GM18507 (cell line): ENCODE measurements around the gene NLK.
"Not testable (repeated sequence)": the region's sequence is repeated elsewhere in the genome, so short reads cannot be mapped to it uniquely, and the experiment has no call there.

Source experiments
- DNase-seq: peaks from one replicate; pipeline ENCODE4 v3.0.0; 2011; ENCODE audit warnings: low read depth; ENCODE audit not compliant: insufficient read length; ENCODE audit errors: extremely low spot score
- FAIRE-seq: peaks from 2 replicates; lab custom pipeline; 2011; peaks lifted over from hg19 to GRCh38; lab: Jason Lieb, UNC

NLK gene

DNA sequence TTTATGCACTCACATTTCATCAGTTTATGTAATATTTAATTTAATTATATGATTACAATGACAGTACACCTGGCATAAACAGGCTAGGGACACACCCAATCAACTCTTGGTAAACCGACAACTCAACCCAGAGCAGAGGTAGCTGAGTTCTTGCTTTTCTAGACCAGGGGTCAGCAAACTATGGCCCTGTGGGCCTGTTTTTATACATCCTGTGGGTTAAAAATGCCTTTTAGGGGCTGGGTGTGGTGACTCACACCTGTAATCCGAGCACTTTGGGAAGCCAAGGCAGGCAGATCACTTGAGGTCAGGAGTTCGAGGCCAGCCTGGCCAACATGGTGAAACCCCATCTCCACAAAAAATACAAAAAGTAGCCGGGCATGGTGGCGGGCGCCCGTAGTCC is 177.3 kb downstream of the NLK start:
- no peak for FAIRE-seq

DNA sequence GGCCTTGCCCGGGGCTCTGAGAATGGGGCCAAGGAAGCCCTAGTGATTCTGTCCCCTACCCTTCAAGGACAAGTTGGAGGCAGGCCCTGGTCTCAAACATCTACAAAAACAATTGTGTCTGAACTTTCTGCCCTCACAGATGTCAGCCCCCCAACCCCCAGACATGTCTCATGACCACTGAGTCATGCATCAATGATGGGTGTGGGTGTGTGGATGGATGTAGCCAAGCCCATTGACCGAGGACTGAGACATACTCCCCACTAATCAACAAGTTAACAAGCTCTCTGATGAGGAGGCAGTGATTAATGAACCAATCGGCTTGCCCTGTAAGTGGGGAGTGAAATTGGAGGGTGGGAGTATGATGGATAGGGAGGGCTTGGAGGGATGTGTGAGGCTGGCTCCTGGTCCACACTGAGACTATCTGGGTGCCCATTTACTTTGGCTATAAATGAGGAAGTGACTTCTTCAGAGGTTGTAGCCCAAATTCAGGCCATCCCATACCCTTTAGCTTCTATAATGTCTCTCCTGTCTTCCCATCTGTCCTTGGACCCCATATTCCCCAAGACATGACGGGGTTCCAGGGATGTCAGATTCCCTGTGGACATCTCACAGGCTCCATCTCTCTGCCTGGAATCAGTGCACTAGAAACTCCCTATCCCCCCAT is 179.4 kb downstream of the NLK start:
- FAIRE-seq (no peak), DNase-seq (no peak)

More for the DNA sequence above, 177.3 kb downstream of the NLK start:
- no peak for DNase-seq

DNA sequence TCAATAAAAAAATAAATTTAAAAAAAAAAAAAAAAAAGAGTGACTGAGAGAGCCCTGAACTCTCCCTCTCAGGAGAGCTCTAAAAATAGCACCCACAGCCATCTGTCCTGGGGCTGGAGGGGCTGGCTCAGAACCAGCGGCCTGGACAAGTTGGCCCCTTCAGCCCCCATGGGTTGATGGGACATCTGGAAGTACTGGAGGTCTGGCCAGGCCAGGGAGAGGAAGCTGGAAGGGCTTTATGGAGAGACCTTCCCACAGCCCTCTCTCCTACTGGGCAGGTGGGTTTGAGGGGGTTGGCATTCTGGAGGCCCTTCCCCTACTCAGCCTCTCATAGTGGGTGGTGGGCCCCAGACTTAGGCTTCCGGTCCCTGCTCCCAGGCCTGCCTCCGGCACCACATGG is 182.8 kb downstream of the NLK start:
- DNase-seq (no peak), FAIRE-seq (no peak)

DNA sequence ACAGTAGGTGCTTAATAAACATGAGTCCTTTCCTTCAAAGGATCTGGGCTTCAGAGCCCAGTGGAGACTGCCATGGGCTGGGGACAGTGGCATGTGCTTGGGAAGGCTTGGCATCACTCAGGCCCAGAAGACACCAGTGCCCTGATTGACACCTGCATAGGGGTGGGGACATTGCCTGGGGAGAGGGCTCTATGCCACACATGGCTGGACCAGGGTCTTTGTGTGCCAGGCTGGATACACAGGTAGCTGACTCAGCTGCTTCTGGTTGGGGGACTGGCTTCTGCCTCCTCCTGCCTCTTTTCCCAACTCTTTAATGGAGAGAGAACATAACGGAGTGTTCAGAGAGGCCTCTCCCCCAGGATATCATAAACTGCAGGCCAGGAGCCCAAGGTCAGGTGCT is 183.4 kb downstream of the NLK start:
- FAIRE-seq (no peak), DNase-seq (no peak)

DNA sequence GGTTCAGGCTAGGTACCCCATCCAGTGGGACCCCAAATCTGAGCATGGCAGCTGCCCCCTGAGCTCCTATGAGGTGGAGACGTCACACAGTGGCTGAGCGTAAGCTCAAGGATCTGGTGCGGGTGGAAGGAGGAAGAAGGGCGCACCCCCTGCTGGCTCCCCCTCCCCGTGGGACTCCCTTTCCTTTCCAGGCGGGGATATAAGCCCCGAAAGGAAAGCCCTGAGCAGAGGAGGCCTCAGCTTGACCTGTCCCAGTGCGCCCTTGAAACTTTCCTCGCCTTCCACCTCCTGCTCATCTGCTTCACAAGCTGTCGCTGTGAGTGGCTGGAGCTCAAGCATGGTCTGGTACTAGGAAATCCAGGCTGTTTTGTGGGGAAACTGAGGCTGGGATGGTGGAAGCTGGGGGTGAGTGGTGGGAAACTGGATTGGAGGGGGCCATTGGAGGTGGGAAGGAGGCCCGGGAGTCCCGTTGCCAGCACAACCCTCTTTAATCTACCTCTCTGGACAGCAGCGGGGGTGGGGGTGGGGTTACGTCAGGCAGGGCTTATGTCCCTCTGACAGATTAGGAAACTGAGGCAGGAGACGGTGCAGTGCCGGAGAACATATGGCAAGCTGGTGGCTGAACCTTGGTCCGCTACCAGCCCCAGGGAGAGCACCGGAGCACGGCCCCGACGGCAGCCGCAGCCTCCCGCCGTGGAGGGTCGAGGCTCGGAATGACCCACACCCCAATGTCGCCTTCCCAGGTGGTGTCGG is 184.3 kb downstream of the NLK start:
- FAIRE-seq, result no peak
- no peak for DNase-seq

DNA sequence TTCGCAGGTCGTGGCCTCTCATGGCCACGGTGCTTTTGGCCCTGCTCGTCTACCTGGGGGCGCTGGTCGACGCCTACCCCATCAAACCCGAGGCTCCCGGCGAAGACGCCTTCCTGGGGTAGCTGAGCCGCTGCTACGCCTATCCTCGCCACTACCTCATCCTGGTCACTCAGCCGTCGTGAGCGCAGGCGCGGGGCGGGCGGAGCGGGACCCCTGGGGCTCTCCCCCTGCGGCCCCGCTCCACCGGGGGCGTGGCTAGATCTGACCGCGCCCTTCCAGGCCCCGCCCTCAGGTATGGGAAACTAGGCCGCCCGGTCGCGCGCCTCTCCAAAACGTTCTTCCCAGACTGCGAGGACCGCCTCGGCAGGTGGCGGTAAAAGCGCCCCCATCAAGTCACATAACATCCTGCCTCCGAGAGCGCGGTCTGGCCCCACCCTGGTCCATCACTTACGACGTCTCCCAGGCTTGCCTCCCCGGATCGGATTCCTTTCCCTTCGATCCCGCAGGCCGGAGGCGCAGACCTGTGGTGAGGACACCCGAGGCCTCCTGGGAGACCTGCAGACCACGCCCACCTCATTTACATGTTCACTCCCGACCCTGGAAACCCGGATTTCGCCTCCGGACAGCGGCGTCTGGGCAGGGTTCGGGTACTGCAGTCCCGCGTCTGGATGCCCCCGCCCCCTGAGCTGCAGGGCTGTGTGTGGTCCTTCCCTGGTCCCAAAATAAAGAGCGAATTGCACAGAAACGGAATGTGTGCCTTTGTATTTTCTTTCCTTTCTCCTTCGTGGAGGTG is 185.0 kb downstream of the NLK start:
- FAIRE-seq, result no peak

DNA sequence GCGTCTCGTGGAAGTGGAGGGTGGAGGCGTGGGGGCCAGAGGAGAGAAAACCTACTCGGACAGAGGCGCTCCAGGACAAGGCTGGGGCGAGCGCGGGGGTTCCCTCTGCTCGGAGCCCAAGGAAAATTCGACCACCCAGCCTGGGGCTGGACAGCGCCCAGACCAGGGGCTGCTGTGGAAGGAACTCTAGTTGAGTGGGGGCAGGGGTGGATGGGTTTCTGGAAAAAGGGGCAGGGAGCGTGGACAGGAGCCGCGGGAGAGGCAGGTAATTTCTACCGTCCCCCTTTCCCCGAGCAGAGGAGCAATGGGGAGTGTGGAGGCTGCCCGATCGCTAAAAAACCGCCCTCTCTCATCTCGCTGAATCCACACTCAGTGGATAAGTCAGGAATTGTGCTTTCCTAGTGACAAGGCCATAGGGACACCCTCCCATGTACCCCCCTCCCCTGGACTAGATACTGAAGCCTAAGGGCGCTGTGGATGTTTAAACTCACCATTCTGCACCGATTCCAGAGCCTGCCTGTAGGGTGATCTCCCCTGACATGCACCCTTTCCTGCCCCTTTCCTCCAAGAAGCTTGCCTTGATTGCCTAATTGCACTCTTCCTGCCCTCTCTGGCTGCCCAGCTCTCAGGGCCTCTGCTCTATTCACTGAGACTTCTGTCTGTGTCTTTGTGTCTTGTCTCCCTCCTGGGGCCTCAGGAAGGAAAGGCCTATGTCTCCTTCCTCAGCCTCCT is 185.8 kb downstream of the NLK start:
- no peak for FAIRE-seq
- DNase-seq, result no peak

More for the DNA sequence above, 185.0 kb downstream of the NLK start:
- no peak for DNase-seq

DNA sequence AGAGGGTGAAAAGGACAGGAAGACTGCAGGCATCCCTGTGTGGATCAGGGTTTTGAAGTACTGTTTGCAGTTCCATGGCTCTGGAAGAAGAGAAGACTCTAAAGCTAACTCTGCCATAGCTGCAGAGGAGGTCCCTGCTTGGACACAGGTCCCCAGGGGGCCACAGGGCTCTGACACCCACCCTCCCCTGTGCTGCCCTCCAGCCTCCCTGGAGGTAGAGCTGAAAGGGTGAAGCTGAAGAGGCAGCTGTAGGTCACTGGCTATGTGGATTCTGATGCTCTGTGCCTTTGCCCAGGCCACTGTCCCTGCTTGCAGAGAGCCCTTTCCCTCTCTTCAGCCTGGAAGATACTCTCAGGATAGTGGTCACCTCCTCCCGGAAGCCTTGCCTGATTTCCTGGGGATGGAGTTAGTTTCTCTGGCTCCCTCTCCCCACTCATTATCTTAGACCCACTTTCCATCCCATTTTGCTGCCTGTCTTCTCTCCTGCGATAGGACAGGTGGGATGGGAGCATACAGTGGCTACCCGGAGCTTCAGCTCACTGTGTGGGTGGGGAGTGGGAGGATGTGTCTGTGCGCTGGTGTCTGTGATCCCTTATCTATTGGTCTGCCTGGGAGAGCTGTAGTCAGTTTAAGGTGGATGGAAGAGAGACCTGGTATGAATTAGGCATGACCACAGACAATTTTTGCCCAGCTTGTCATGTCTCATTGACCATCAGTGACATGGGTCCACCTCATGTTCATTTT is 186.7 kb downstream of the NLK start:
- FAIRE-seq (no peak), DNase-seq (no peak)

DNA sequence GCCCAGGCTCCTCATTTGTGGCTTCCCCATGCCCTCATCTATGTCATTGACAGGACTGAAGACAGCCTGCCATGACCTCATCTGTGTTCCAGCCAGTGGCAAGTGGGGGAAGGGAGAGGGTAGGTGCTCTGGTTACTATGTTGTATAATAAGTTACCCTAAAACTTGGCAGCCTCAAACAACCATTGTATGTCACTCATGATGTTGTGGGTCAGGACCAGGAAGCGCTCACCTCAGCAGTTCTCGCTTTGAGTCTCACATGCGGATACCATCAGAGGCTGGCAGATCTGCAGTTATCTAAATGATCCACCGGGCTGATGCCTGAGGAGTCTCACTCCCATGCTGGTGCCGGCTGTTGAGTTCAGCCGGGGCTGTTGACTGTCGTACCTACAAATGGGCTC is 187.5 kb downstream of the NLK start:
- no peak for DNase-seq

DNA sequence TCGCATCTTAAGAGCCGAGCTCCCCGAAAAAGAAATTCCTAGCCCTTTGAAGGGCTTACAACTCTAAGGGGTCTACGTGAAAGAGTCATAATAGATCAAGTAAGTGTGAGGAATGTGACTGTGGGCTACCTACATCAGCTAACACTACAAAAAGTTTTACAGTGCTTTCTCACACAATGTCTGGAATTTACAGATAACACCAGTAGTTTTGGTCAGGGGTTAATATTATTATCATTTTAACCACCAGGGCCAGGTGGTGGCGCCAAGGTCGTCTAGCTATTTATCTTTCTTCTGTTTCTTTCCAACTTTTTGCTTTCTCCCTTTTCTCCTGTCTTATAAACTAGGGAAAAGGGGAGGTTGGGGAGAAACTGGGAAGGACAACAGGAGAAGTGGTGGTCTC is 188.1 kb downstream of the NLK start:
- not testable (repeated sequence) for DNase-seq, FAIRE-seq

More for the DNA sequence above, 187.5 kb downstream of the NLK start:
- FAIRE-seq, result no peak

DNA sequence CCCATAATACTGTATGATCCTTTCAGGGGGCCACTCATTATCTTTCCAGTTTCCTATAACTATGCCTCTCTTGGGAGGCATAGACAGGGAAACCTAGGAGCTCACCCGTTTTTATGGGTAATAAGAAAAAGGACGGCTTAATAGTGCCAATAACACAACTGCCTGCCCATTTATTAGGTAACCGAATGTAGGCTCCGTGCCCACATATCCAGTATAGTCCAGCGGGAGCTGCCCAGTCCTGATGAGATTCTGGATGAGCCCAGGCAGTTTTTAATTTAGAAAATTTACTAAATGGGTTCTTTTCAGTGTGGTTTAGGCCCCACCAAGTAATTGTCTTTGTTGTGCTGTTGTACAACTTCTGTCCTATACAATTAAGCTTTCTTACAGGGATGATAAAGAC is 189.1 kb downstream of the NLK start:
- FAIRE-seq, DNase-seq: not testable (repeated sequence)

DNA sequence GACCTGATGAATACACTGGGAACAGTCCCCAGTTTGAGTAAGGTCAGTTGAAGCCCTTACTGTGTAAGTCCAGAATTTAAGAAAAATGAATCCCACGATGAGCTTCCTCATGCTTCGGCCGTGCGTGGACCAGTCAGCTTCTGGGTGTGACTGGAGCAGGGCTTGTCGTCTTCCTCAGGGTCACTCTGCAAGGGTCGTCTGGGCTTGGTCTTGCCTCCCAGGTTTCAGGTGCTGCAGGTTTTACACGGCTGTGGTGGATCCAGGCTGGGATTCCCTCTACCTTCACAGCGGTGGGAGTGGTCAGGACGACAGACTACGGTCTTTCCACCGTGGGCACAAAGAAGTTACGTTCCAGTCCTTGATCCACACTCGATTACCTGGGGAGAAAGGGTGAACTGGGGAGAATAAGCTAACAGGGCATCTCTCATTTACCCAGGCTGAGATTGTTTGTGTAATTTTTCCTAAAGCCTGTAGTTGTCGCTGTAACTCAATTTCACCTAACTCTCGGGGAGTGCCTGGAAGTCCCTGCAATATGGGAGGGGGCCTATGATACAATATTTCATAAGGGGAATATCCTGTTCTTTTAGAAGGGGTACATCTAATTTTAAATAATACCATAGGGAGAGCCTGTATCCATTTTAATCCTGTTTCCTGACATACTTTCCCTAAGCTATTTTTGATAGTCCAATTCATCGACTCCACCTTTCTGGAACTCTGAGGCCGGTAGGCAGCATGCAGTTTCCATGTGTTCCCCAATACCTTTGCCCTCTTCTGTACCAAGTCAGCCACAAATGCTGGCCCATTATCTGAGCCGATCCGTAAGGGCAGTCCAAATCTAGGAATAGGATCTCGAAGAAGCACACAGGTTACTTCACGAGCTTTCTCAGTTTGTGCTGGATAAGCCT is 190.7 kb downstream of the NLK start:
- DNase-seq, FAIRE-seq: not testable (repeated sequence)

DNA sequence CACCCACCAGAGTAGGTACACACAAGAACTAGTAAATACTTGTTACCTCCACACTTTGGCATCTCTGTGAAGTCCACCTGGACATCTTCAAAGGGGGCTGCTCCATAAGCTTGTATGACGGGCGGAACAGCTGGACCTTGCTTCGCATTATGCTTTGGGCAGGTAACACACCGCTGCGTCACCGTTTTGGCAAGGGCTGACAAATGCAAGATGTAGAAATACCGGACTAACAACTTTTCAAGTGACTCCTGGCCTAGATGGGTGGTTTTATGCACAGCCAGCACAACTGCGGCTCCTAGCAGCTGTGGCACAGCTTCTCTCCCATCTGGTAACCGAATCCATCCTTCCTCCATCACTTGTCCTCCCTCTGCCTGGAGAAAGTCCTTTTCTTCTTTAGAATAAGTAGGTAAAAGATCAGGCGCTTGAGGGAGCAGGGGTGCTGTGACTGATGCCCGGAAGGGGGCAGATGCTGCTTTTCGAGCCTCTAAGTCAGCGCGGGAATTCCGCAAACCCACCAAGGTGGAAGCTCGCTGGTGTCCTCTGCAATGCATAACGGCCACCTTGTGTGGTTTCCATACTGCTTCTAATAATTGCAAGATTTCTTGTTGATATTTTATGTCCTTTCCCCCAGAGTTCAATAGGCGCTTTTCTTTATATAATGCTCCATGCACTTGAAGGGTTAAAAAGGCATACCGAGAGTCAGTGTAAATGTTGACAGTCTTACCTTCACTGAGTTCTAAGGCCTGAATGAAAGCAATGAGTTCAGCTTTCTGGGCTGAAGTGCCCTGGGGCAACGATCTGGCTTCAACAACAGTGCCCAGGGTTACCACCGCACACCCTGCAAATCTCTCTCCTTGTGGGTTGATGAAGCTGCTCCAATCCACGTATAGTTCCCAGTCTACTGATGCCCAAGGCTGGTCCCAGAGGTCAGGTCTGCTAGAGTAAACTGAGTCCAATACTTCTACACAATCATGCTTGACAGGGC is 191.7 kb downstream of the NLK start:
- FAIRE-seq, DNase-seq: not testable (repeated sequence)

DNA sequence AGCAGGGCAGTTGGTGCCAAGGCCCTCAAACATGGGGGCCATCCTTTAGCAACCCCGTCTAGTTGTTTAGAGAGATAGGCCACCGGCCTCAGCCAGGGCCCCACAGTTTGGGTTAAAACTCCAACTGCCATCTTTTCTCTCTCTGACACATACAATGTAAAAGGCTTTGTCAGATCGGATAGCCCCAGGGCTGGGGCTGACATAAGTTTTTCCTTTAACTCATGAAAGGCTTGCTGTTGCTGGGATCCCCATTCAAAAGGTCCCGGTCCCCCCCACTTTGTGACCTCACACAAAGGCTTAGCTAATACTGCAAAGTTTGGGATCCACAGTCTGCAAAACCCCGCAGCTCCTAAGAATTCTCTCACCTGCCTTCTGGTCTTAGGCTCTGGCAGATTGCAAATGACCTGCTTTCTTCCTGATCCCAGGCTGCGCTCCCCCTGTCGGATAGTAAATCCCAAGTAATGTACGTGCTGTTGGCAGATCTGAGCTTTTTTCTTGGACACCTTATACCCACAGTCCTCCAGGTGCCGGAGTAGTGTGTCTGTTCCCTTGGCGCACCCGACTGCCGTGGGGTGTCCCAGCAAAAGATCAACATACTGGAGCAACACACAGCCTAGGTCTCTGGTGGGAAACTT is 192.7 kb downstream of the NLK start:
- not testable (repeated sequence) for FAIRE-seq, DNase-seq

DNA sequence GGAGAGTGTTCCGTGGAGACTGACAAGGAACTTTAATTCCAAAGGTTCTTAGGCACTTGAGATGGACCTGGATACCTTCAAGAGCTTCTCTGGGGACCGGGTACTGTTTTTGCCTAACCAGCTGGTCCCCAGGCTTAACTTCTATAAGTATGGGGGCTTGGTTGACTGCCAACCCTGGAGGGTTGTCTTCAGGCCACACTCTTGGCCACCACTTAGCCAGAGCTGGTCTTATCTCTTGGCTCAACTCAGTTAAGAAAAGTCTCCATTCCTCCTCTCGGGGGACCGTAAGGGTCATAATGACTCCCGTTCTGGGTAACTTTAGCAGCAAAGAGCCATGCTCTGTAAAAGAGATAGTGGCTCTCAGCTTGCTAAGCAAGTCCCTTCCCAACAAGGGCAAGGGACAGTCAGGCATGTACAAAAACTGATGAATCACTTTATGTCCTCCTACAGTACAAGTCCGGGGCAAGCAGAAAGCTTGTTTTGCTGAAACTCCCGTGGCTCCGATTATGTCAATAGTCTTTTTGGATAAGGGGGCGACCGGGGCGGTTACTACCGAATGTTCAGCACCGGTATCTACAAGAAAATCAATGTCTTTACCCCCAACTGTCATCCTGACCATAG is 193.7 kb downstream of the NLK start:
- FAIRE-seq, DNase-seq: not testable (repeated sequence)
